ENCODE results near the gene TMEFF1.

Gene TMEFF1

DNA sequence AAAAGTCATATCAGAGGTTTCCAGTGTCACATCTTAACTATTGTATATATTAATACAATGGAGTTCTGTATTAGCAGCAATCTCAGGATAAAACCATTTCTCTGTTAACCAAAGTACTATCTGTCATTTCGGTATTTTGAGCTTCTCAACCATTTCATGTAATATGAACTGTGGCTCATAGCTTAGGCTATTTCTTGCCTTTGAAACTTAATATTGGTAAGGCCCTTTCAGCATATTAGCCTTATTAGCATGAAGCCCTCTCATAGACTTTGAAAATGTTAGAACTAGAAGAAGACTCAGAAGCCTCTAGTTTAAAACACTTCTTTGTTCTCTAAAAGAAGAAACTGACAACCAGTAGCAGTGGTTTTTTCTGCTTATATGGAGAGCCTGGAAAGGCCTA lies 105.7 kb downstream of the TMEFF1 start:
- no peak for DNase-seq

DNA sequence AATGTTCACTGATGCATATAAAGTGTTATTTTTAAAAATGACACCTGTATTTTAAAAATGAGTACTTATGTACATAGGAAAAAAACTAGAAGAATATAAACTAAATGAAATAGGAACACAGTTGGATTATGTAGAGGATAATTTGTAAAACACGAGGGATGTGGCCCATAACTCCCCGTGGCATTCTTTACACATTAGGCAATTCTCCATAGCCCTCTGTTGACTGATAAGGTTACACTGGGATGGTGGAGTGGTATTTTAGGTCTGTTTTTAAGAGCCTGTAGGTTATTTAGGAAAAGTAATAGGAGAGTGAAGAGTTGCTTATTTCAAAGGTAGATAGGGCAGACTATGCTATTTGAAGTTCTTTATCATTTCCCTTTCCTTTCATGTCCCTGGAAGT lies 106.7 kb downstream of the TMEFF1 start:
- no peak for DNase-seq

DNA sequence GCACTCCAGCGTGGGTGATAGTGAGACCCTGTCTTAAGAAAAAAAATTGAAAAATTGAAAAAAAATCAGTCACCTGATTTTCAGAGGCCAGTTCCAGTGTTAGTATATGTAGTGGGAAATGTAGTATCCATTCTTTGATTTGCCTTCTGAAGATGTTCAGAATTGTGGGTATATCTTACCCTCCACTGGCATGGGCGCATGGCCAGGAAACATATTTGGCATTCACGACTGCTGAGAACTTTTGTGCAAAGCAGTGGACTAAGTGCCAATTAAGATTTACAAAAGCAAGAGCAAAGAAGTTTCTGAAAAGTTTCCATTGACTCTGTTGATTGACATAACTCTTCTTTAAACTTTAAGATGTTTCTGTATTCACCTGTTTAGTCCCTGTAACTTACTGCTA lies 107.3 kb downstream of the TMEFF1 start:
- DNase-seq: no peak

DNA sequence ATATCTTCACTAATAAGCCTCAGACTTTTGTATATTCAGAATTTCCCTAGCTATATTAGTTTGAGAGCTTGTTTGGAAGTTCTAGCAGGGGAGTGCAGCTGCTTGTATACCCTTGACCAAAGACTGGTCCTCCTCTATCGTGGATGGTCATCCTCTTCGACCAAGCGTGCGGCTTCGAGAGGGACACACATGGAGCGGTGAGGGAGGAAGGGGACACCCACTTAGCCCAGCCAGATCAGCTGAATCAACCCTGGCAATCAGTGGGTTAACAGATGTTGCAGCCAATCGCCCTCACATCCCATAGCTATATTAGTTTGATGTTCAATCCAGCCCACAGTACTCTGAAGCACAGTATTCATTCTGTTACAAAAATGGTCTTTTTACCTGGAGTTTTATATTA lies 108.1 kb downstream of the TMEFF1 start:
- no peak for DNase-seq

DNA sequence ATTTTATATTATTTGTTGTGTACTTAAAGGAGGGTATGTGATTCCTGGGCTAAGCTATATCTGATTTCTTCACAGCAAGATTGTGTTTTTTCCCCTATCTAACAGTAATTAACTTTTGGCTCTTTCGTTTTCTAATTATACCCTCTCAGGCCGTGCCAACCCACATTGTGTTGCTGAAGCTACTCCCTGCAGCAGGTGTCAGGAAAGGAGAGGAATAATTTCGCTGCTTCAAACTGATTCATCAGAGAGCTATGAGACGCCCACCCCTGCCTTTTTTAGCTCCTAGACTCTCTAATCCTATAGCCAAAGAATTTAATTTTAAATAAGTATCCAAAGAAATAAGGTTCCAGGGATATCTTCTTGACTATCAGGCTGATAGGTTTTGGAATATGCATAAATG lies 108.7 kb downstream of the TMEFF1 start:
- no peak for DNase-seq

DNA sequence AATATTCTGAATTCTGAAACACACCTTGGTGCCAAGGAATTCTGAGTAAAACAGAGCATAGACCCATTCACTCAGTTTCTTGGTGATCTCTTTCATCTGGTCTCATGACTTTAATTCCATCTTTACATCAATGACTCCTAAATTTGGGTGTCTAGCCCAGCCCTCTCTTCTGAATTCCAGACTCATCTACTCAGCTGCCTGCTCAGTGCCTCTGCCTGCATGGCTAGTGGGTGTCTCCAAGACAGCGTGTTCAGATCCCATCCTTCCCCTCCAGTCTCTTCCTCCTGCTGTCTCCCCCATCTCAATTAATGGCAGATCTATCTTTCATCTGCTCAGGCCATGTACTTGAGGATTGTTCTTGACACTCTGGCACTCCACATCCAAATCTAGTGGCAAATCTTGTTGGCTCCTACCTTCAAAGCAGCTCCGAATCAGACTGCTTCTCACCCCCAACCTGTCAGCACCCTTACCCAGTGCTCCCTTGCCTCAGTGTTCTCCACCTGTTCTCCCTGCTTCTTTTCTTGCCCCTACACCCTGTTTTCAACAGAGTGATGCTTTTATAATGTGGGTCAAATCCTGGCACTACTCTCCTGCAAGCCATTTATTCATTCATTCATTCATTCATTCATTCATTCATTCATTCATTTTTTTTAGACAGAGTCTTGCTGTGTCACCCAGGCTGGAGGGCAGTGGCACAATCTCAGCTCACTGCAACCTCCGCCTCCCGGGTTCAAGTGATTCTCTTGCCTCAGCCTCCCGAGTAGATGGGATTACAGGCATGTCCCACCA lies 110.3 kb downstream of the TMEFF1 start:
- DNase-seq: no peak

DNA sequence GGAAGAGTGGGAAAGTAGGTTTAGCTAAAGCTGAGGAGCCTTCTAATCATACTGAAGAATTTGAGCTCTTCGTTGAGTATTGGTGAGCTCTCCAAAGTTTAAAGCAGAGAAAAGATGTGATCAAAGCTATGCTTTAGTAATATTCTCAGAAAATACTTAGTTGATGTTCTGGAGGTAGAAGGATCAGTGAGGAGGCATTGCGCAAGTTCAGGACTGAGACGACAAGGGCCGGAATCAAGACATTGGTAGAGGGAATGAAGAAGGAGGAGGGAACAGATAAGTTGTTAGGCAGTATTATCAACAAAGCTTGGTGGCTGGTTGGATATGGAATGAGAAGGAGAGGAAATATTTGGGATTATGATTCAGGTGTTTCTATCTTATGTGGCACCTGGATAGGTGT lies 112.0 kb downstream of the TMEFF1 start:
- no peak for DNase-seq

DNA sequence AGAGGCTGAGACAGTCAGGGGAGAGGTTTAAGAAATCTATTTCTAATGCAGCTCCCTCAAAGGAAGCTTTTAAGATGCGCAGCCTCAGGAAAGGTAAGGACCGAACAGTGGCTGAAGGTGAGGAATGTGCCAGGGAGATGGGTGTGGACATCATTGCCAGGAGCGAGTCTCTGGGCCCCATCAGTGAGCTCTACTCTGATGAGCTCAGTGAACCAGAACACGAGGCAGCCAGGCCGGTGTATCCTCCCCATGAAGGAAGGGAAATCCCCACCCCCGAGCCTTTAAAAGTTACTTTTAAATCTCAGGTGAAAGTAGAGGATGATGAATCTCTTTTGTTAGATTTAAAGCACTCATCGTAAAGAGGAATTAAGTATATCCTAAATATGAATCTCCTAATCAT lies 113.1 kb downstream of the TMEFF1 start:
- DNase-seq: no peak

DNA sequence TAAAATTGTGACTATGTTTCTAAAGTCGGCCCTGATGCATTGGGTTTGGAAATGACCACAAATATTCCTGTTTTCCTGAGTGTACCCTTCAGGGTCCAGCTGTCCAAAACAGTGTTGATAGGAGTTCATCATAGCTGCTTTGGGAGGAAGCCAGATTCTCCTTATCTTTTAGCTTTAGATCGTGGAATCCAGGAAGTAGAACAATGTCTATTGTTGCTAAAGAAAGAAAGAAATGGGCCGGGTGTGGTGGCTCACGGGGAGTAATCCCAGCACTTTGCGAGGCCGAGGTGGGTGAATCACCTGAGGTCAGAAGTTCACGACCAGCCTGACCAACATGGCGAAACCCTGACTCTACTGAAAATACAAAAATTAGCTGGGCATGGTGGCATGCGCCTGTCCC lies 114.4 kb downstream of the TMEFF1 start:
- DNase-seq: no peak

DNA sequence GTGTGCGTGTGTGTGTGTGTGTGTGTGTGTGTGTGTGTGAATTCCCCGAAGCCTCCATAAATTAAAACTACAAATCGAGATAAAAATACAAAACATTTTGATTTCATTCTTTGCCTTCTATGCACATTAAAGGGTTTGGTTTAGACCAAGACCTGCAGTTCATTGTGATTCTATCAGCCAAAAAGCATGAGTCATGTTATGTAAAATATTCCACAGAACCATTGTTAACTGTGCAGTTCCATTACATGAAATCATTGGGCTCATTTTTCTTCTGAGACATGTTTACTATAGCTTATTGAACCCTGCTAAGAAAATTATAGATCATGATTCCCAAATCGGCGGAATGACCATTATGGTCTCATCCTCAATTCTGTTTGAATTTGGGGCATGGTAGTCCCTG lies 116.6 kb downstream of the TMEFF1 start:
- DNase-seq: no peak

DNA sequence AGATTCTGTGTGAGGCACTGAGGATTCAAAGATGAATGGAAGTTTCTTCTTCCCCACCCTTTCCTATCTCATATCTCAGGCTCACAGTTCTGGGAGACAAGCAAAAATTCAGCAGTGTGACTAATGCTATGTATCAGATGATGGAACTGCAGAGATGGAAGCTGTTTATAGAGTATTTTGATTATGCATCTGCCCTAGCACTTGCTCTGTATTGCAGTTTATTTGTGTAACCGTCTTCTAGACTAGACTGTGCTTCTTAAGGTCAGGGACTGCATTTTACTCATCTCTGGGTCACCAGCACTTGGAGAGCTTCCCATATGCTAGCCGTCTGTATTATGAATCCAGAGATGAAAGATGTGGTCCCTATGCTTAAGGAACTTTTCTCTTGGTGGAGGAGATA lies 117.5 kb downstream of the TMEFF1 start:
- no peak for DNase-seq

DNA sequence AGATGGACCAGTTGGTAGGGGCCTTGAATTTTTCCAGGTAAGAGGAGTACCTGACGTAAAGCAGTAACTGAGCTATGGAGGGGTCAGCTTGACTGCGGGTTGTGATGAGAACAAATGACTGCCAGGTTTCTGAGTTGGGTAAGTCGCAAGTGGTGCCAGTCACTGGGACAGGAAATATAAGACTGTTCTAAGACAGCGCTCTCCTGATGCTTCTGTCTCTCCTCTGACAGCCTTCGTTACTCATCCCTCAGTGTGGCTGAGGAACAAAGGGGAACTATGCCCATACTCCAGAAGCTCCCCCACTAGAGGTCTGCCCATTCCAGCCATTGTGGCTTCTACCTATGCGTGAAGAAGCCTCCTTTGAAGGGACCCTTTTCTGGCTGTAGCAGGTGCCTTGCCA lies 118.2 kb downstream of the TMEFF1 start:
- no peak for DNase-seq

DNA sequence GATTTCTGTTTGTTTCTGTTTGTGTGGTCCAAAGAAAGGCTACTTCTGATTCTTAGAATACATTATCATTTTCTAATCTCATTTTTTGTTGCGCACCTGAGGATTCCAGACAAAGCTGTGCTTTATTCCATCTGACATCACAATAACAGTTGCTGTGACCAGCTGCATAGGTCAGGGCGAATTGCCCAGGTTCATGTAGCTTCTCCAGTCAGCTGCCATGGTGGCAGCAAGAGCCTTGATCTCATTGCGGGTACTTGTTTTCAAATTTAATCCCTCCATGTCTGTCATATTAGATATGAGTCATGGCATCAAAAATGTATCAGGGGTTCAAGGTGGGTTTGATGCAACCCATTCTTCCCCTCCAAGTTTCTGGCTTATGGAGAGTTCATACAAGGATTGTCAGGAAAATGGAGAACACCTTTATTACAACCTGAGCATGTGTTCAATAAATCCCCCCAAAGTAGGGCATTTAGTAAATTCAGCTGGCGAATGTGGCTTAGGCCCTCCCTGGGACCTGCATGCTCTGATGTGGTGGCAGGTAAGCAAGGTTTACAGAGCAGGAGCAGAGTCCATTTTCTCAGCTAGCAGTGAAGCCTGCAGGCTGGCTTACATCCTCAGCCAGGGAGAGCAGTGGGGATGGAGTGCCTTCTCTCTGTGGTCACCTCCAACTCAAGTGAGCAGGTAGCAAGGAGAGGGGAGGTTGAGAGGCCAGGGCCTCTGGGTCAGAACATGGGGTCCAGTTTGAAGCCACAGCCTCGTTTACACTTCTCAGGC lies 118.9 kb downstream of the TMEFF1 start:
- DNase-seq: no peak

DNA sequence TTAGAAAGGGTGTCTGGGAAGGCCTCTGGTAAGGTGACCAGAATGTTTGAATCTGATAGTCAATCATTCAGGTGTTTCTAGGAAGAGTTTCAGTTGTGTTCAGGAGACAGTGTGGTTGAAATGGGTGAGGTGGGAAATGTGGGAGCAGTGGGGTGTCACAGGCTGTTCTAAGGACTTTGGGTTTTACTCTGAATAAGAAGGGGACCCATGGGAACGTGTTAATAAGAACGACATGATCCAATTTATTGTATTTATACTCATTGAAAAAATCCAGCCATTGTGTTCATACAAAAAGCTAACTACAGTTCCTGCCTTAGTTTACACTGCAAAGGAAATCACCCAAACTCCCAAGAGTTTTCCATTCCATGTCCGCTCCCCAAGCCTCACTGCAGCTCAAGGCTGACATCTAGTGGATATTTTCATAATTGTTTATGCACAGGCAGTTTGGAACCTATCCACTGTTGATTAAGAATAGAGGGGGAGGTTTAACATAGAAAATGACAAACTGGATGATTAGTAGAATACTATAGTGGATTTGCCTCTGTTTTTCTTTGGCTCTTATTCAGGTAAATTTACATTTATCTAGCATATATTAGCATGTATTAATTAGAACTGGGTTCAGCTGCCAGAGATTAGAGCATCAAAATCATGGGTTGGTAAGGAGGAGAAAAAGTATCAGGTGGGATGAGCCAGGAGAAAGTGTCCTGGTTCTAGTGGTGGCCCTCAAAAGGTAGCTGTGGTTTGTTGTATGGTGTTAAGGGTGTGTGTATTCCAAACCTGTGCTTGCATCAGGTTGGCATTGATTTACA lies 122.6 kb downstream of the TMEFF1 start:
- peak; percentile 13 to 59 for DNase-seq

DNA sequence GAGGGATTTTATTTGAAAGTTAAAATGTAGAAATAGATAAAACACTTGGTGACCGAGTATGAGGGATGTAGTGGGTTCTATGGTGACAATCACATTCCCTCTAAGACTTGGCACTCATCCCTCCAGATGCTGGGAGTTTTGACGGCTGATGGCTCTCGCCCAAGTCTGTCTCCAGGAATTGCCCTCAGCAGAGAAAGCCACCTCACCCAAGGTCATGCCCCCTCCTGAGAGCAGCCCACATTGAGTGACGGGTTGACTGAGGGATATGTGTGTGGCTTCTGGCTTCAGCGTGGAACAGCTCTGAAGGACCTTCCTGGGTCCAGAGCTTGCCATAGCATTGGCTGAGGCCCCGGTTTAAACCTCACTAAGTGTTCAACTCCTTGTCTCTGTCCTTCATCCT lies 124.3 kb downstream of the TMEFF1 start:
- no peak for DNase-seq

DNA sequence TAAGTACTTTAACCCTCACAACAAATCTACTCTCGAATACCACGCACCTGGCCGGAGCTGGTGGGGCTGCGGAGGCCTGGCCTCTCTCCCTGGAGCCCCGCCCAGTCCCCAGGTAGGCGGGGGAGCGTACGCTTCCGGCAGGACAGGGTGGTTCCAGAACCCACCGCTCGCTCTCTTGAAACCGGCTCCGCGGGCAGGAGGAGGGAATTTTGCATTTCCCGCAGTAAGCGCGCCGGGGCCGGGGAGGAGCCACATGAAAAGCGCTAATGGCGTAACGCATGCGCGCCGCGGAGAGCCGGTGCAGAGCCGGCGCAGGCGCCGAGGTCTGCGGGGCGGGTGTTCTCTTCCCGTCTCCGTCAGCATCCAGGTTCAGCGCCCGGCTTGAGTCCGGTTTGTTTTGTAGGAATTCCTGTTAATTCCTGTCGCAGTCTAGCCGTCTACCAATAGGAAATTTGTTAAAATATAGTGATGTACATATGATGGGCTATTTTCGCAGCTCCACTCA lies 125.7 kb downstream of the TMEFF1 start:
- peak; percentile 89 to 96 for DNase-seq

DNA sequence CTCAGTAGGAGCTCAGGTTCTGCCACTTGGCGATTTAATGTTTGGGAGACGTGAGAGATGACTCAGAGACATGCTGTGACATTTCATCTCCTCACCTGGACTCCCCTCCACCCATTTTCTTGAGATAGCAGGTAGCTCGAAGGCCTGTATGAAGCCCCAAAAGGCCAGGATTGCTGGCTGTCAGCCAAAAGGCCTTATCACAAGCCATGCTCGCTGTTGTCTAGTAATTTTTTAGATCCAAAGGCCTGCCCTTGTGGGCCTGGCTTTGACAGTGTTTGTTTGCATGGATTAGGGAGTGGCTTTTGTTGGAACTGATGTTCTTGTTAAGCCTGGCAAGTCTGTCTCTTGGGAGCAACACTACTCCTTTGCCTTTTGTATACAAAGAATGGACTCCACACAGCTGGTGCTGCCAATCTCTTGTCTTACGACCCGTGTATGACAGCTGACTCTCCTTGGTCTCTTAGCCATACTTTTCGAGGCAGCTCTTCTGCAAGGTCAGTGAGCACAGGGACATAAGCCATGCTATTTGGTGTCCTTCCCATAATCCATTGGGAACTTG lies 127.7 kb downstream of the TMEFF1 start:
- DNase-seq: peak in 1 of 2 experiments; percentile 15

DNA sequence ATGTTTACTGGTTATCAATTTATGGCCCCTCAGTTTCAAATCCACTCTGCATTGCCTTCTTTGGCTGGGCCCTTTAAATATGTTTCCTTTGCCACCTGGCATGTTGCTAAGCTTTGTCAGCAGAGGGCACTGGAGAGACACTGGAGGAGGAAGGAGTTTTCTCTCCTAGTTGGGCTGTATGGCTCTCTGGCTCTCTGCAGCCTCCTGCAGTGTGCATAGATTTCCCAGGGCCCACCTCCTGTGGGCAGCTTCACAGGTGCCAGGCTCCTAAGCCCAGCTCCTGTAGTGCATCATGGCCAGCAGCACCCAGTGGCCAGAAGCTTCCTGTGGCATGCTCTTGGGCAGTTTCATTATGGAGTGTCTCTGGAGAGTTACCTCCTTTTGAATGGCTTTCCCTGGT lies 128.3 kb downstream of the TMEFF1 start:
- peak; percentile 47 to 78 for DNase-seq

DNA sequence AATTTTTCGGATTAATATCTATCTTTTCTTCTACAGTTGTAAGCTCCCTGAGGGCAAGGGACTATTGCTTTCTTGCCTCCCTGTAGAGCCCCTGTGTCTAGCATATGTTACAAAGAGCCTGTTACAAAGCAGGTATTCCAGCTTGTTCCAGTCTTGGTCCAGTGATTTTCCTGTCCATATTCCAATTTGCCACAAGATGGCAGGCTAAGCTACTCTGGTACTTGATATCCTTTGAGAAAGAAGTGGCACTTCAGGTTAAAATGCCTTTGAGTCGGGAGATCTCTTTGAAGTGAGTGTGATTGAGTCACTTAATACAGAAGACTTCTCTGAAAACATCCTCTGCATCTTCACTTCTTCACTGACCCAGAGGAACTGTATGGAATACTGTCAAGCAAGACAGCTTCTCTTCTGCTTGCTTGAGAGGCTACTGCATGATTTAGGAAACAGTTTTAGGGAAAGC lies 129.4 kb downstream of the TMEFF1 start:
- DNase-seq: peak; percentile 39 to 68

DNA sequence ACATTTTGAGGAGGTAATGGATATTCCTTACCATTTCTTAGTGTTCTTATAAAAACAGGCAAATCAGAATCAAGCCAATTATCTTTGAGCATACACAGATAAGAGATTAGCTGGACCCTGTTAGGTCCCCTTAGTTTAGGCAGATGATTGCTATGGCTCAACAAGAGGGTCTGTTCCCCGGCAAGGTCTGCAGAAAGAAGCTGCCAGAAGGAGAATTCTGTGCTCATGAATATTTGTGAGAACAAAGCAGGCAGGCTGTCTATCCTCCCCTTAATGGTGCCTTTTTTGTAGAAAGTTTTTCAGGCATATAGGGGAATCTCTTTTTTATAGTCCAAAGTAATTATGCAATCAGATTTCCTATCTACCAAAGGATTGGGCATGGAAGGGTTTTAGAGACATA lies 132.5 kb downstream of the TMEFF1 start:
- no peak for DNase-seq

DNA sequence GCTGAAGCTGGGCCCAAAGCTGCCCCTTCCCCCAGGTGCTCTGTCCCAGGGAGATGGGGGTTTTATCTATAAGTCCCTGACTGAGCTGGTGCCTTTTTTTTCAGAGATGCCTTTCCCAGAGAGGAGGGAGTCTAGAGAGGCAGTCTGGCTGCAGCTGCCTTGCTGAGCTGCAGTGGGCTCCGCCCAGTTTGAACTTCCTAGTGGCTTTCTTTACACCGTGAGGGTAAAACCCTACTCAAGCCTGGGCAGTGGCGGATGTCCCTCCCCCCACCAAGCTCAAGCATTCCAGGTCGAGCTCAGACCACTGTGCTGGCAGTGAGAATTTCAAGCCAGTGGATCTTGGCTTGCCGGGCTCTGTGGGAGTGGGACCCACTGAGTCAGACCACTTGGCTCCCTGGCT lies 146.2 kb downstream of the TMEFF1 start:
- DNase-seq: no peak

DNA sequence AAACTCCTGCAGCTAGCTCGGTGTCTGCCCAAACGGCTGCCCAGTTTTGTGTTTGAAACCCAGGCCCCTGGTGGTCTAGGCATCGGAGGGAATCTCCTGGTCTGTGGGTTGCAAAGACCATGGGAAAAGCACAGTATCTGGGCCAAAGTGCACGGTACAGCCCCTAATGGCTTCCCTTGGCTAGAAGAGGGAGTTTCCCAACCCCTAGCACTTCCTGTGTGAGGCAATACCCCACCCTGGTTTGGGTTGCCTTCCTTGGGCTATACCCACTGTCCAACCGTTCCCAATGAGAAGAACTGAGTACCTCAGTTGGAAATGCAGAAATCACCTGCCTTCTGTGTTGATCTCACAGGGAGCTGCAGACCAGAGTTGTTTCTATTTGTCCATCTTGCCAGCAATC lies 146.7 kb downstream of the TMEFF1 start:
- no peak for DNase-seq

DNA sequence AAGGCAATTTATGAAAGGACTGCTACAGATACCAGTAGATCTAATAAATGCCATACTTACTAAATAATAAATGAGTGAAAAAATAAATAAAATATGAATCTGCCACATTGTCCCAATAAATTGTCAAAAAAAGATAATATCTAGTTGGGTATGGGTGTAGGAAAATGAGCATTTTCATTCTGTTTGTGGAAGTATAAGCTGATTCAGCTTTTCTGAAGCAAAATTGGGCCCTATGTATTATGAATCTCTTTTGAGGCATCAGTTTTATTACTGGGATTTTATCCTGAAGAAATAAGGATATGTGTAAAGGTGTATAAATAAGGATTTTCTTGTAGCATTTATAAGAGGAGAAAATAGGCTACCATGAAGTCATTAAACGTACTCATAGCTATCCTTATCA lies 151.0 kb downstream of the TMEFF1 start:
- DNase-seq: no peak

Data from NCI-H526 (cell line).